Naive B cell (primary cell): ENCODE results near the gene OPCML. TPM values are rescaled to one million over a fixed set of nuclear protein-coding genes. Genes with fewer than 3 reads are reported as not detected.

Experiments used
- ATAC-seq, 2 donors: fragments of 150-1000 bp; cut with Tn5 transposase; 2 replicates each; pipeline ENCODE4 v1.10.0; 2021; ENCODE audit warnings: low read depth in 2 of 2, mild to moderate bottlenecking in 2 of 2, moderate library complexity in 2 of 2
- DNase-seq: peaks from one replicate; pipeline ENCODE4 v3.0.0; 2022
- H3K27ac Mint-ChIP-seq, 6 donors: one replicate each; pipeline ENCODE4 v1.8.0; 2020 to 2022; ENCODE audit warnings: mild to moderate bottlenecking in 6 of 6, mixed read lengths in 6 of 6, moderate library complexity in 5 of 6, inconsistent platforms in 2 of 6
- H3K27me3 Mint-ChIP-seq, 3 donors: one replicate each; pipeline ENCODE4 v1.8.0; 2021 to 2022; ENCODE audit warnings: mixed read lengths in 3 of 3, mild to moderate bottlenecking in 1 of 3
- H3K36me3 Mint-ChIP-seq, 2 donors: one replicate each; pipeline ENCODE4 v1.8.0; 2020 to 2022; ENCODE audit warnings: mixed read lengths in 2 of 2, inconsistent platforms in 1 of 2, mild to moderate bottlenecking in 1 of 2
- H3K4me1 Mint-ChIP-seq, 3 donors: one replicate each; pipeline ENCODE4 v1.8.0; 2020 to 2022; ENCODE audit warnings: mixed read lengths in 3 of 3, inconsistent platforms in 1 of 3, mild to moderate bottlenecking in 1 of 3, moderate library complexity in 1 of 3
- H3K4me3 Mint-ChIP-seq, 8 donors: one replicate each; pipeline ENCODE4 v1.8.0; 2020 to 2022; ENCODE audit warnings: mild to moderate bottlenecking in 8 of 8, mixed read lengths in 8 of 8, moderate library complexity in 8 of 8, inconsistent platforms in 2 of 8
- H3K9me3 Mint-ChIP-seq, 7 donors: one replicate each; pipeline ENCODE4 v1.8.0; 2020 to 2022; ENCODE audit warnings: mixed read lengths in 7 of 7, mild to moderate bottlenecking in 5 of 7, inconsistent platforms in 2 of 7, moderate library complexity in 1 of 7
- polyA plus RNA-seq, 6 donors: library from polyadenylated mRNA; unstranded; fragments of 300-500 nt; fragmentation: Illumina TruSeq; gene quantifications; one replicate each; pipeline ENCODE4 v1.2.3, GENCODE V29; 2021; ENCODE audit warnings: low read depth in 6 of 6

OPCML gene
- polyA plus RNA-seq, 6 donors from 2014 or later: not detected

DNA sequence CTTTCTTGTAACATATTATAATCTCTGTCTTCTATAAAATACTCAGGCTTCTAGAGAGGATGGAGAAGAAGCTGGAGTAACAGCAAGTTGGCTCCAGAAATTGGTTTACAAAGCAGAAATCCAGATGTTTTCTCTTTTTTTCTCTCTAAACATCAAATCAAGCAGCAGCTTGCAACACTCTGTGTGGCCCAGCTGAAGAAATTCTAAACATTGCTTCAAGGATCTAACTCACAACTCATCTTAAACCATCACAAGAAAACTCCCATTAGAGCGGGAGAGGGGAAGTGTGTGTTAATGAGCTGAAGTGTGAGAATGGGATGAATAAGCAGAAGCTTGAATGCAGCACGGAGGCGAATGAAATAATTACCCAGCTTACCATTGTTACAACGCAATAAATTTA lies 146.5 kb downstream of the OPCML start:
- ATAC-seq: no peak

GRCh38 chr11:133384731-133385130 lies 147.6 kb downstream of the OPCML start:
- no peaks in the 10 kb centered on the region for H3K36me3 Mint-ChIP-seq
- no peak overlapping the region for H3K27ac Mint-ChIP-seq
- DNase-seq: no peak
- H3K9me3 Mint-ChIP-seq: peaks cover 0 to 5% (median 0%) of the 10 kb centered on the region in 7 donors
- peaks cover 0 to 5% (median 0%) of the 10 kb centered on the region in 3 donors for H3K4me1 Mint-ChIP-seq
- H3K27me3 Mint-ChIP-seq: peaks cover 0 to 15% (median 8%) of the 10 kb centered on the region in 3 donors
- H3K4me3 Mint-ChIP-seq: no peak overlapping the region
- ATAC-seq: no peak

More for the DNA sequence above, 146.5 kb downstream of the OPCML start:
- DNase-seq: no peak
- H3K4me1 Mint-ChIP-seq: peaks cover 0 to 5% (median 0%) of the 10 kb centered on the region in 3 donors
- no peak overlapping the region for H3K27ac Mint-ChIP-seq
- no peak overlapping the region for H3K4me3 Mint-ChIP-seq
- H3K36me3 Mint-ChIP-seq: no peaks in the 10 kb centered on the region
- H3K9me3 Mint-ChIP-seq: peaks cover 0 to 5% (median 0%) of the 10 kb centered on the region in 7 donors
- peaks cover 0 to 12% (median 8%) of the 10 kb centered on the region in 3 donors for H3K27me3 Mint-ChIP-seq

DNA sequence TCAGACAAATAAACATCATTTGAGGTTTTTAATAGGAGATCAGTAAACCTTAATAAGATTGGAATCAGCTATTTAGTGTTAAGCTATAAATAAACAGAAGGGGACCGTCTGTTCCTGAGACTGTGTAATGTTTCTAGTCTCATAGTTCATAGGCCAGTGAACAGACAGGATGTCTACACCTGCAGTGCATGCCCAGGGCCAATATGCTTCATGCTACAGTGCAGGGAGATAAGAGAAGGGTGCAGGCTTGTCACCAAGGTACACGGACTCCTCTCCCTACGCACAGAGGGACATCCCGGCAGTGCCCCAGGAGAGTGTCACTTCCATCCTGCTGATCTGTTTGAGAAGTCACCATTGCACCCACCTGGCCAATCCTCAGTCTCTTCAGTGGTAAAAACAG lies 148.6 kb downstream of the OPCML start:
- H3K36me3 Mint-ChIP-seq: no peaks in the 10 kb centered on the region
- H3K27ac Mint-ChIP-seq: no peak overlapping the region
- H3K4me1 Mint-ChIP-seq: peaks cover 0 to 5% (median 0%) of the 10 kb centered on the region in 3 donors
- ATAC-seq: no peak
- no peak overlapping the region for H3K4me3 Mint-ChIP-seq
- H3K9me3 Mint-ChIP-seq: peaks cover 0 to 5% (median 2%) of the 10 kb centered on the region in 7 donors
- H3K27me3 Mint-ChIP-seq: peaks cover 0 to 15% (median 8%) of the 10 kb centered on the region in 3 donors
- DNase-seq: no peak

DNA sequence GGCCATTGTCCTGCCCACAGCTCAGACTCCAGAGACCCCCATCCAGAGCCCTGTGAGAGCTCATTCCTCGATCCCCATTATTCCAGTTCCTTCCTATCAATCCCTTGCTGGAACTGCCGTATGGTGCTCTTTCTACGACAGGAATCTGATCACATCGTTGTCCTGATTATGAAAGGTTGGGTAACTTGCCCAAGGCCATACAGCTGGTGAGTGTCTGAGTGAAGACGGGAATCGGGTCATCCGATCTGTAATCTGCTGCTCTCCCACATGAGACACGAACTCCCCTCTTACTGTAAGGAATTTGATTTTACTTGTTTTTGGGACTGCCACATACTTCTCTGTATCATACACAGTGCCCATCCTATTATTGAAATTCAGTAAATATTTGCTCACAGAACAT lies 149.1 kb downstream of the OPCML start:
- no peaks in the 10 kb centered on the region for H3K36me3 Mint-ChIP-seq
- H3K4me3 Mint-ChIP-seq: no peak overlapping the region
- H3K4me1 Mint-ChIP-seq: peaks cover 0 to 5% (median 0%) of the 10 kb centered on the region in 3 donors
- DNase-seq (no peak), ATAC-seq (no peak)
- H3K27ac Mint-ChIP-seq: no peak overlapping the region
- H3K9me3 Mint-ChIP-seq: peaks cover 0 to 5% (median 2%) of the 10 kb centered on the region in 7 donors
- H3K27me3 Mint-ChIP-seq: peaks cover 0 to 15% (median 8%) of the 10 kb centered on the region in 3 donors

DNA sequence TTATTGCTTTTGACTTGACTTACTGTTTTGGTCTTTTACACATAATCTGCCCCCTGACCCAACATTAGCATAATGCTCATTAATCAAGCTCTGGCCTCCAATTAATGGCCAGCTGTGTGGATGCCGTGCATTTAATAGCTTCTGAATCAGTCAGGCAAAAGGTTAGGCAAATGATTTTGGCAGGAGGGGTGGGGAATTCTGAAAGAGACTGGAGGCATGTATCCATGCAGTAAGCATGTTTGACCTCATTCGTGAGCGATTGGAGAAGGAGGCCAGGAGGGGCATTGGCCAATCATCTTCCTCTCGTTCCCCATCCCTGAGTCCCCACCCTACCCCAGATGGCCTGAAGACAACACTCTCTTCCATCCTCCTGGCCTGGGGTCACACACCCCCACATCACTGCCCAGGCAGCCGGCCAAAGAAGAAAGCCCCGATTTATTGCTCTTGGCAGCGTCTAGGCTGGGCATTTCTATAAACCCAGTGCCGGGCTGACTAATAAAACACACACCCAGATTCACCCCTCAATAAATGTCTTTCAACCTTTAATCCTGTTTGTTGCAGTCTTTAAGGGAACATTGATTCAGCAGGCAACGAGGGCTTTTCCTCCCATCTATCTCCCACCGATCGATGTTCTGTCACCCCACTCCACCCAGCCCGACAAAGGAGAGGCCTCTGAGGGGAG lies 150.0 kb downstream of the OPCML start:
- peaks cover 0 to 5% (median 2%) of the 10 kb centered on the region in 7 donors for H3K9me3 Mint-ChIP-seq
- no peaks in the 10 kb centered on the region for H3K36me3 Mint-ChIP-seq
- peaks cover 0 to 5% (median 0%) of the 10 kb centered on the region in 3 donors for H3K4me1 Mint-ChIP-seq
- H3K4me3 Mint-ChIP-seq: no peak overlapping the region
- DNase-seq: no peak
- no peak for ATAC-seq
- H3K27me3 Mint-ChIP-seq: peaks cover 0 to 14% (median 8%) of the 10 kb centered on the region in 3 donors
- H3K27ac Mint-ChIP-seq: peak overlapping the region in 1 of 6 donors; percentile 8

GRCh38 chr11:133381761-133382130 lies 150.6 kb downstream of the OPCML start:
- Mint-ChIP-seq H3K27ac (no peak overlapping the region), H3K27me3 (peaks cover 0 to 14% (median 8%) of the 10 kb centered on the region in 3 donors), H3K9me3 (peaks cover 0 to 8% (median 2%) of the 10 kb centered on the region in 7 donors), H3K36me3 (no peaks in the 10 kb centered on the region), H3K4me3 (no peak overlapping the region), H3K4me1 (peaks cover 0 to 5% (median 0%) of the 10 kb centered on the region in 3 donors)
- ATAC-seq (no peak), DNase-seq (no peak)

DNA sequence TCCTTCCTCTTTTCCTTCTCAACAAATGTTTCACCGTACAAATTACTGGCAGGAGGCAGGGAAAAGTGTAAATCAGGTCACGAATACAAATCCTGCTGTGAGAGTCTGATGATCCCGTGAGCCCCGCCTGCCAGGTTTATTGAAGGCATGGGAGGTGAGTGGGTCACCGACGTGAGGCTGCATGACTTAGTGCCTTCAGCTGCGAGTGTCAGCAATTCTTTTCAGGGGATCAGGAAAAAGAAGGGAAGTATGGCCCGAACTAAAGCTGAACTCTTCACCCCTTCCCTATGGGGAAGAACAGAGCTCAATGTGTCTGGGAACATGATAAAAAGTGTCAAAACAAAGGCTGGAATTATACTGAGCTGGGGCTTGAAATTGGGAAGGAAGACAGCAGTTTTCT lies 166.2 kb downstream of the OPCML start:
- peaks cover 0 to 6% (median 2%) of the 10 kb centered on the region in 7 donors for H3K9me3 Mint-ChIP-seq
- H3K27ac Mint-ChIP-seq: peak overlapping the region in 1 of 6 donors; percentile 28
- no peak for DNase-seq
- H3K4me3 Mint-ChIP-seq: no peak overlapping the region
- no peaks in the 10 kb centered on the region for H3K36me3 Mint-ChIP-seq
- peaks cover 0 to 6% (median 0%) of the 10 kb centered on the region in 3 donors for H3K27me3 Mint-ChIP-seq
- ATAC-seq: no peak
- no peaks in the 10 kb centered on the region for H3K4me1 Mint-ChIP-seq

GRCh38 chr11:133362916-133363315 lies 169.4 kb downstream of the OPCML start:
- no peak for ATAC-seq
- Mint-ChIP-seq H3K27me3 (peaks cover 0 to 6% (median 0%) of the 10 kb centered on the region in 3 donors), H3K4me1 (no peaks in the 10 kb centered on the region), H3K36me3 (no peaks in the 10 kb centered on the region), H3K9me3 (peaks cover 0 to 3% (median 3%) of the 10 kb centered on the region in 7 donors), H3K4me3 (no peak overlapping the region), H3K27ac (no peak overlapping the region)
- DNase-seq: no peak

DNA sequence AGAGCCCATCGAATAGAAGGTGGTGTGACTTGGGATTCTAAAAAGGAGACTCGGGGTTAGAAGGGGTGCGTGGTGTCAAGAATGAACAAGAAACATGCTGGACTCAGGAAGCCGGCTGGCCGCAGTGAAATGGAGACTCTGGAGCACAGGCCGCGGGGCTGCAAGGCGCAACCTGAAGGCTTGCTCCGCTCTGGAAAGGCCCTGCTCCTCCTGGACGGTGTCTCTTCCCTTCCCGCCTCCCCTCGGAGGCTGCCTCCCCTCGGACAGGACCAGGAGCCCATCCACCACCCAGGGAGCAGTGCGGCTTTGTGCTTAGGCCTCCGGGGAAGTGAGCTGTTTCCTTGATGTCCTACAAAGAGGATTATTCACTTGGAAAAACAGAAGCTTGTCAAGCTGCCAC lies 170.1 kb downstream of the OPCML start:
- Mint-ChIP-seq H3K27ac (no peak overlapping the region), H3K27me3 (peaks cover 0 to 6% (median 0%) of the 10 kb centered on the region in 3 donors), H3K4me3 (no peak overlapping the region), H3K36me3 (no peaks in the 10 kb centered on the region), H3K9me3 (peaks cover 0 to 5% (median 3%) of the 10 kb centered on the region in 7 donors), H3K4me1 (no peaks in the 10 kb centered on the region)
- no peak for DNase-seq
- ATAC-seq: no peak

DNA sequence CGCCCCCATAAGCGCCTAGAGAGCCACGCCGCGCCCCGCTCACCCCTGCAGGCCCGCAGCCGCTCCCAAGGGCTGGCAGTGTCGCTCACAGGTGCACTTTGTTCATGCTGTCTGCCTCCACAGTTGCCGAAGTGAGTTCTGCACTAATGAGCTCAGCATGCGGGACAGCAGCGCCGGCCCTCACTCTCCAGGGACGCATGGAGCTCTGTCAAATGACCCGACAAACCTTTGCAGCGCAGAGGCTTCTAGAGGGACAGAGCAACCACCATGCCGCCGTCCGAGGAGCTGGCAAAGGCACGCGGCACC lies 170.7 kb downstream of the OPCML start:
- no peaks in the 10 kb centered on the region for H3K36me3 Mint-ChIP-seq
- no peaks in the 10 kb centered on the region for H3K4me1 Mint-ChIP-seq
- no peak overlapping the region for H3K27ac Mint-ChIP-seq
- ATAC-seq (no peak), DNase-seq (no peak)
- H3K9me3 Mint-ChIP-seq: peaks cover 0 to 5% (median 3%) of the 10 kb centered on the region in 7 donors
- H3K4me3 Mint-ChIP-seq: no peak overlapping the region
- peaks cover 0 to 6% (median 0%) of the 10 kb centered on the region in 3 donors for H3K27me3 Mint-ChIP-seq

DNA sequence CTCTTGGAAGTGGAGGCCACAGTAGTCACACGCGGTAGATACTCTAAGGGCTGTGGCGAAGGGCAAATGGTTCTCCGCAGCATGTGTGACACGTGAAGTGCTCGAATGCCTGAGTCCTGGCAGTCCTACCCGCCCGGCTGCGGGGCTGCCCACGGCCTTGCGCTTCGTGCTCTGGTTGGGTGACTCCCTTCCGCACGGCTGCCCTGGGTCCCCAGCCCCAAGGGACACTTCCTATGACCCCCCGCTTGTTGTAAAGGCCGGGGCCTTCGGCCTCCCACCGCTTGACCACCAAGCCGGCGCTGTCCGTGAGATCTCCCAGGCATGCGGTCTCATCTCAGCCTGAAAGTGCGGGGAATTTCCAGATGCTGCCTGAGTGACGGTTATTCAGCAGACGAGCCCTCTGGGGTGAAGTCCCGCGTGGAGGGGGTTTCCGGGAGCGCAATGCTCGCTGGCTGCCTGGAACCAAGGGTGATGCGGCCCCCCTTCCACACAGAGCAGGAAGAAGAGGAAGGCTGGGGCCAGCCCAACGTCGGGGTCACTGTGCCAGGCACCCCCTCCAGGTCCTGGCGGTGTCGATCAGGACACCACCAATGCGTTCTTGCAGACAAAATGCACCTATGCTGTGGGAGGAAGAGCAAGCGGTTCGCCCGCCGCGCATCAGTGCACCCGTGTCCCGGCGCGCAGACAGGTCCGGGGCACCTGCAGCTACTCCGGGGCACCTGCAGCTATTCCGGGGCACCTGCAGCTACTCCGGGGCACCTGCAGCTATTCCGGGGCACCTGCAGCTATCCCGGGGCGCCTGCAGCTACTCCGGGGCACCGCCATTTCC lies 171.2 kb downstream of the OPCML start:
- H3K36me3 Mint-ChIP-seq: no peaks in the 10 kb centered on the region
- H3K4me1 Mint-ChIP-seq: no peaks in the 10 kb centered on the region
- DNase-seq (no peak), ATAC-seq (no peak)
- H3K27me3 Mint-ChIP-seq: peaks cover 0 to 6% (median 0%) of the 10 kb centered on the region in 3 donors
- no peak overlapping the region for H3K27ac Mint-ChIP-seq
- H3K4me3 Mint-ChIP-seq: no peak overlapping the region
- H3K9me3 Mint-ChIP-seq: peaks cover 0 to 5% (median 3%) of the 10 kb centered on the region in 7 donors

DNA sequence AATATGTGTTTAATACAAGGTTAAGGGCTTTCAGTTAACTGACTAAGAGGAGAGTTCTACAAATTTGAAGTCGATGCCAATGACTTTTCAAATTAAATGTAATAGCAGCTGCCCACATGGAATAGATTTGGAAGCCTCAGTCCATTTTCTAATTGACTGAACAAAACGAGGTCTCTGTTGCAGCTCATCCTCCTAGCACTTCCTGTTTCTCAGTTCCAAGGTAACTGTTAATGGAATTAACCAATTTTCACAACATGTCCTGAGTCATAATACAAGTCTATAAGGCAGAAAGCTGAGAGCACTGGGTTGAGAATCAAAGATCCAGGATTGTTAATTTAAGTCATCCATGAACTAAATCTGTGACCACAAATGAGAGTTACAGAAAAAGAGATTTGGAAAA lies 177.2 kb downstream of the OPCML start:
- no peak for DNase-seq

GRCh38 chr11:133354069-133354468 lies 178.2 kb downstream of the OPCML start:
- Mint-ChIP-seq H3K27me3 (peaks cover 0 to 9% (median 0%) of the 10 kb centered on the region in 3 donors), H3K36me3 (no peaks in the 10 kb centered on the region), H3K27ac (no peak overlapping the region), H3K4me1 (no peaks in the 10 kb centered on the region), H3K4me3 (no peak overlapping the region), H3K9me3 (peaks cover 0 to 16% (median 0%) of the 10 kb centered on the region in 7 donors)
- no peak for DNase-seq
- no peak for ATAC-seq

More for the DNA sequence above, 177.2 kb downstream of the OPCML start:
- Mint-ChIP-seq H3K4me1 (no peaks in the 10 kb centered on the region), H3K27me3 (peaks cover 0 to 9% (median 0%) of the 10 kb centered on the region in 3 donors), H3K27ac (no peak overlapping the region), H3K36me3 (no peaks in the 10 kb centered on the region), H3K9me3 (peaks cover 0 to 16% (median 0%) of the 10 kb centered on the region in 7 donors), H3K4me3 (no peak overlapping the region)
- no peak for ATAC-seq

DNA sequence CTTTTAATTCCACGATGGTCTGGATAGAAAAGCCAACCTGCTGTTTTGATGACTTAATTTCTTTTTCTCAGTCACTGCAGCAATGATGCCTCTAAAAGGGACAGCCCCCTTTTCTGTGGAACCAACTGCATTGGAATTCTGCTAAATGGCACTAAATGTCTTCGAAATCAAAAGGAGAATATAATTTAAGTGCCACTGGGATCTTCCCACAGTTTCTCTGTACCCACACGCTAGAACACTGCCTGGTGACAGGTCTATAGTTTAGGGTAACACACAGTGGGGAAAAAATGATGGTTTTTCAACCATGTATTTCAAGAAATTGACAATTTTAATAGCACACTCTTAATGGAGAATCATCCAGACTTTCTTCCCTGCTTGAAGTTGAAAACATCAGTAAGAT lies 182.3 kb downstream of the OPCML start:
- no peak for ATAC-seq
- Mint-ChIP-seq H3K27me3 (peaks cover 0 to 9% (median 0%) of the 10 kb centered on the region in 3 donors), H3K36me3 (no peaks in the 10 kb centered on the region), H3K27ac (no peak overlapping the region), H3K9me3 (peaks cover 0 to 10% (median 3%) of the 10 kb centered on the region in 7 donors), H3K4me3 (no peak overlapping the region), H3K4me1 (no peaks in the 10 kb centered on the region)
- no peak for DNase-seq
